ENCODE data around the gene ELOA2. TPM values are rescaled to one million over a fixed set of nuclear protein-coding genes. Genes with fewer than 3 reads are reported as not detected.

The ELOA2 gene
- total RNA-seq = not detected in 2 replicates

GRCh38 chr18:47035156-47035671 is at the start of gene ELOA2:
Gene ELOA2 (minus strand): TSS chr18:47035621. CDS start chr18:47035264, 357 bp downstream.

Other genes starting within 250 kb of the ELOA2 start
- 10.4 and 13.3 TPM in 2 replicates for gene PIAS2, start 118.1 kb downstream of the ELOA2 start, total RNA-seq
- under 0.01 and 1.2 TPM in 2 replicates for gene KATNAL2, start 118.0 kb downstream of the ELOA2 start, total RNA-seq
- gene HDHD2, start 114.9 kb upstream of the ELOA2 start, total RNA-seq = 9.0 and 10.6 TPM in 2 replicates
- gene IER3IP1, start 140.7 kb upstream of the ELOA2 start, total RNA-seq = 17.5 and 19.5 TPM in 2 replicates
- gene SKOR2, start 216.0 kb upstream of the ELOA2 start, total RNA-seq = not detected in 2 replicates

Measured in tracheal epithelial cell (primary cell).